Forelimb muscle (tissue), 1 donor: ENCODE data around the gene SAA4. TPM values are rescaled to one million over a fixed set of nuclear protein-coding genes. Genes with fewer than 3 reads are reported as not detected.
"Not testable (repeated sequence)": the region's sequence is repeated elsewhere in the genome, so short reads cannot be mapped to it uniquely, and the experiment has no call there.

Experiments
- DNase-seq: peaks from one replicate; pipeline ENCODE4 v3.0.0-alpha.2; 2013; ENCODE audit warnings: low read depth
- polyA plus RNA-seq: library from polyadenylated mRNA; unstranded; fragments of 120-200 nt; gene quantifications from one replicate; pipeline ENCODE4 v1.2.1, GENCODE V29; 2013; ENCODE audit not compliant: insufficient read length

The SAA4 gene, protein sequence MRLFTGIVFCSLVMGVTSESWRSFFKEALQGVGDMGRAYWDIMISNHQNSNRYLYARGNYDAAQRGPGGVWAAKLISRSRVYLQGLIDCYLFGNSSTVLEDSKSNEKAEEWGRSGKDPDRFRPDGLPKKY
- not detected for polyA plus RNA-seq

DNA sequence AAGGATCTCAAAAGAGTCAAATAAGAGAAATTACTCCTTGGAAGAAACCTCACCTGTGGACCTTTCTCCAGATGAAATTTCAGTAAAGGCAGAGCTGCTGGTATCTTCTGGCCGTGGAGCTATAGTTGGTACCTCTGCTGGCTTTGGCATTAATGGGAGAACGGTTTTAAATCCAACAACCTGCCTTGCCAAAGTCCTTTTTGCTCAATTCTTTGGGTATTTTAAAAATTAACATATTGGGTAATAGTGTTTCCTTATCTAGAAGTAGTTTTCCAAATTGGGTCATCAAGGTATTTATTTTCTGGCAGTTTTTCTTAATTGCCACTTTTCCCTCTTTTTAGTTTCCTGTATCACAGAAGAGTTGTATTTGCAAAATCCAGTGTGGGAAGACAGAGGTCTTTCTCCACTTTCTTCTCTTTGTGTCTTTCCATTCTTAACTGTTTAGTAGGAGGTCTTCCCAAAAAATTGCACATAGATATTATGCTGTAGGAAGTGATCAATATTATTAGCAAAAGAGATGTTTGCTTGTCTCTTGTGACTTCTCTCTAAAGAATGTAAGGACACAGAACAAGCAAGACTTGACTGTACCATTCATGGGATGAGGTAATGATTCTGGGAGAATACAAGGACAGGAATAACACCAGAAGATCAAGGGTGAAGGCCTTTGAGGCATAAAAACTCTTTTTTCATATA, at the start of gene SAA4:
SAA4 (minus strand) TSS at position 139 of the 693 bp plus-strand sequence. CDS start 876 bp downstream, outside the sequence.
- no peak for DNase-seq

DNA sequence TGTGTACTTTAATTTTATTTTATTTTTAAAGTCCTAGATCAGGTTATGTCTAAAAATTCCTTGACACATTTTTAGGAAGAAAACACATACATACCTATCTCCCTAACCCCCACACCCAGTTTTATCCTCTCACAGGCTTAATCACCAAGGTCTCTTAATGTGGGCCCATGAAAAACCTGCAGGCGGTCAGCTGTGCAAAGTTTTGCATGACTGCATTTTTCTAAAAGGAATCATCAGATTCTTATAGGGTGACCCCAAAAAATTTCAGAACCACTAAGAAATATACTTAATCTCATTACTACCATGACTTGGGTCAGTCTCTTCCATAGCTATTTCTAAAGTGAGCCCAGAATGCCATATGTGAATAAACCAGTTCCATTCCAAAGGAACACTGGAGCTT, 49.2 kb upstream of the SAA4 start:
- DNase-seq, result no peak

DNA sequence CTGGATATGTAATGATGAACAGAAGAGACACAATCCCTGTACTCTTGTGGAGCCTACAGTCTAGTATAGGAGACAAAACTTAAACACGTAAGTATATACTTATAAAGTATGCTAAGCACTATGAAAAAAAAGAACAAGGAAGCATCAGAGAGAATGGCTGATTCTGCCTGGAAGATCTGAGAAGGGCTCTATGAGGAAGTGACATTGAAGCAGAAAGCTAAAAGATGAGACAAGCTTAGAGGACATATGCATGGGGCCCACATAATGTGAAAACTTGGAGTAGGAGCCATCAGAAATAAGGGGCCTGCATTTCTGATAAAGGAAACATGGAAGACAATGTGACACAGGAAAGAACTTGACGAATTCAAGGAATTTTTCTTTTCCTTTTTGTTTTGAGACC, 46.0 kb upstream of the SAA4 start:
- DNase-seq, result no peak

DNA sequence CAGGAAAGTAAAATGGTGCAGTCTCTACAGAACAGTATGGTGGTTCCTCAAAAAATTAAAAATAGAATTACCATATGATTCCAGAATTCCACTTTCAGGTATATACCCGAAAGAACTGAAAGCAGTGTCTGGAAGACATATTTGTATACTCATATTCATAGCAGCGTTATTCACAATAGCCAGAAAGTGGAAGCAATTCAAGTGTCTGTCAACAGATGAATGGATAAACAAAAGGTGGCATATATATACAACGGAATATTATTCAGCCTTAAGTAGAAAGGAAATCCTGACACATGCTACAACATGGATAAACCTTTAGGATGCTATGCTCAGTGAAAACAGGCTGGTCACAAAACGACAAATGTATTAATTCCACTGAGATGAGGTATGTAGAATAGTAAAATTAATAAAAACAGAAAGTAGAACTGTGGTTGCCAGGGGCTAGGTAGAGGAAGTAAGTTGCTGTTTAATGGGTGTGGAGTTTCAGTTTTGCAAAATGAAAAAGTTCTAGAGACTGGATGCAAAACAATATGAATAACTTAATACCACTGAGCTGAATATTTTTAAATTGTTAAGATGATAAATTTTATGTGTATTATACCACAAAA, 43.9 kb upstream of the SAA4 start:
- DNase-seq, result no peak

DNA sequence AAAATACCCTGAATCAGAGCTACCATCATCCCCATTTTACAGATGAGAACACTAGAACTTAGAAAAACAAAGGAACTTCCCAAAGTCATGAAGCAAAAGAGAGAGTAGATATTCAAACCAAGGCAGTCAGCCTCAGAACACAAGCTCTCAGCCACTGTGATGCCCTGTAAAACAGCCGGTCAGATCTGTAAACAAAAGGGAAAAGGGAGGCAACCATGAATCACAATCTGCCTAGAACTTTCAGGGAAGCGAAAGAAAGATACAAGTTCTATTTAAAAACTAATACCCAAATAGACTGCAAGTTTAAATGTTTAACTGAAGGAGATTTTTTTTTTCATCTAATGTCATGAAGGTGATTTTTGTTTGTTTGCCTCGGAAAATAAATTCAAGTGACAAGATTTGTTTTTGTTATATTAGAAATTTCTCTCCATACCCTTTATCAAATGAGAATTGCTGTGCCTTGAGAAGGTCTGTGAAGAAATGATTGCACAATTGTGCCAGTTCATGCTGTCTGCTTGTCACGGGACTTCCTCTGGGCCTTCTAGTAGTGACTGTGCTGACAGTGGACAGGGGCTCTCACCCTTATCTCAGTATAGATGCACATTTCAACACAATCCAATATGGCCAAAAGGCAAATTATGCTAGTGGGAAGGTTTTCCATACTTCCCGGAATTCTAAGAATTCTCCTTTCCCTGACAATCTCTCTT, 41.1 kb upstream of the SAA4 start:
- DNase-seq, result no peak

DNA sequence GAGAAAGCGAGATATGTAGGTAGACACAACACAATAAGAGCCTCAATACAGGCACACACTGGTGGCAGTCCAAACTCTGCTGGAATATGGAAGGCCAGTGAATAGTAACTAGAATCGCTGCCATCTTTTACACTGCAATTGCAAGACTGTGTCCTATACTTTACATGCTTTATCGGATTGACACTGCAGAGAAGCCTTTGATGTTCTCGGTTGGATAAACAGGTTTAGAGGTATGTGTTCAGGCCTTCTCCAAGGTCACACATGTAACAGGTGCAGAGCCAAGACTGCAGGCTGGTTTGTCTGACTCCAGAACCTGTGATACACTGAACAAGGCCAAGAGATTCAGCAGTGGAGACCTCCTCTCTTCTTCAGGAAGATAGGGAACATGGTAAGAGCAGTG, 34.6 kb upstream of the SAA4 start:
- DNase-seq, result no peak

DNA sequence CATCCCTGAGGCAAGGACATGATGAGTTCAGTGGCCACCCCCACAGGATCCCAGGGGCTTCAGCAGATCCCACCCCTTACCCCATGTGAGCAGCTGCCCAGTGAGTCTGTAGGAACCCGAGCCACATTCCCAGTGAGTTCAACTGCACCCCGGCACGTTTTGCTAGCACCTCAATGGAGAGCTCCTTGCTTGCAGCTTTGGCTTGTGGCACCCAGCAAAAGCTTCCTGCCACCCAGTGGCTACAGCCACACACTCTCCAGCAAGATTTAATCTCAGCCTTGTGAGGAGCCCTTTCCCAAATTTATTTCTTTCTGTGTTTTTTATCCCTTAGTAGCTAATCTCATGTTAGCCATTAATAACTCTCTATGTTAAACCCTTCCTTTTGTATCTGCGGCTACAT, 33.5 kb upstream of the SAA4 start:
- DNase-seq, result no peak

DNA sequence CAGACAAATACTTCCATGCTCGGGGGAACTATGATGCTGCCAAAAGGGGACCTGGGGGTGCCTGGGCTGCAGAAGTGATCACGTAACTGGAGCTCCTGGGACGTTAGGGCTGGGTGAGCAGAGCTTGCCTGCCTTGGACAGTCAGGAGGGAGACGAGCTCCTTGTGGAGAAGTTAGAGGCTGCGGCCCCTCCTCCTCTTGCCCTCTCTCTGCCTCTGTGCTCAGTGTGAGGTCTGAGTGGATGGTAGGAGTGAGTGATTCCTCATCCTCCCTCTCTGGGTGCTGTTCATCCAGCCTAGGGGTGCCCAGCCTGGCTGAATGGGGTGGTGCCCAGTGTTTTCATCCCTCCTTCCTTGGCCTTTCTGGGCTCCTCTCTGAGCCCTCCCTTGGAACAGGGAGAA, 32.6 kb upstream of the SAA4 start:
- DNase-seq, result not testable (repeated sequence)

DNA sequence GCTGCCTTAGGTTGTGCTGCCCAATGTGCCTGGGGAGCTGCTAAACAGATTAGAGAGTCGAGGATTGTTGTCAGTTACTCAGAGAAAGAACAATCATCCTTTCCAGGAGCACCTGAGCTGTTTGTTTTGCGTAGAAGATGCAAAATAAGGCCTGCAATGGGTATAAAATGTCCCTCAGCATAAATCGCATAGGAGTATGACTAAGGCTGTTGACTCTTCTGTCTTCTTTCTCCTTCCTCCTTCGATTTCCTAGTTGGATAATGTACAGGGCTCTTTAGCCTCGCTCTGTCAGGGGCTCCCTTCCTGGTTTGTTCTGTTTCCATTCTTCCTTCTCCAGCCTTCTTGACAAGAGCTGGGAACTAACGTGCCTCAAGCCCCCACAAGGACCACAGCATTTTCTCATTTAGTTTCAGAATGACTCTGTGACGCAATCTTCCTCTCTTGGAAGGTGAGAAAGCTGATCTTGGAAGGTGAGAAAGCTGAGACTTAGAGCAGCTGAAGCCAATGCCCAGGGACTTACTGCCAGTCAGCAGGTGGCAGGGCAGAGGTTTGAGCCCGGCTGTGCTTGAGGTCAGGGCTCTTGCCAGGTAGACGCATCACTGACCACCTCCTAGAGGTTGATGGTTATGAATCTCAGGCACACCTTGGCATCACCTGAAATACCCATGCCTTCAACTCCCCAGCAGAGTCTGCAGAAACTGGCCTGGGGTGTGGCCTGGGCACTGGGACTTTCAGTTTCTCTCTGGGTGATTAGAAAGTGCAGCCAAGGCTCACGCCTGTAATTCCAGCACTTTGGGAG, 30.9 kb upstream of the SAA4 start:
- DNase-seq, result not testable (repeated sequence)

DNA sequence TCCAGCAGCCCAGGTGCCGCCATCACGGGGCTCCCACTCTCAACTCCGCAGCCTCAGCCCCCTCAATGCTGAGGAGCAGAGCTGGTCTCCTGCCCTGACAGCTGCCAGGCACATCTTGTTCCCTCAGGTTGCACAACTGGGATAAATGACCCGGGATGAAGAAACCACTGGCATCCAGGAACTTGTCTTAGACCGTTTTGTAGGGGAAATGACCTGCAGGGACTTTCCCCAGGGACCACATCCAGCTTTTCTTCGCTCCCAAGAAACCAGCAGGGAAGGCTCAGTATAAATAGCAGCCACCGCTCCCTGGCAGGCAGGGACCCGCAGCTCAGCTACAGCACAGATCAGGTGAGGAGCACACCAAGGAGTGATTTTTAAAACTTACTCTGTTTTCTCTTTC, 29.3 kb upstream of the SAA4 start, which contains the start of gene SAA1:
SAA1 (plus strand) TSS at position 316 of the 400 bp plus-strand sequence. CDS start 624 bp downstream, outside the sequence.
- no peak for DNase-seq

DNA sequence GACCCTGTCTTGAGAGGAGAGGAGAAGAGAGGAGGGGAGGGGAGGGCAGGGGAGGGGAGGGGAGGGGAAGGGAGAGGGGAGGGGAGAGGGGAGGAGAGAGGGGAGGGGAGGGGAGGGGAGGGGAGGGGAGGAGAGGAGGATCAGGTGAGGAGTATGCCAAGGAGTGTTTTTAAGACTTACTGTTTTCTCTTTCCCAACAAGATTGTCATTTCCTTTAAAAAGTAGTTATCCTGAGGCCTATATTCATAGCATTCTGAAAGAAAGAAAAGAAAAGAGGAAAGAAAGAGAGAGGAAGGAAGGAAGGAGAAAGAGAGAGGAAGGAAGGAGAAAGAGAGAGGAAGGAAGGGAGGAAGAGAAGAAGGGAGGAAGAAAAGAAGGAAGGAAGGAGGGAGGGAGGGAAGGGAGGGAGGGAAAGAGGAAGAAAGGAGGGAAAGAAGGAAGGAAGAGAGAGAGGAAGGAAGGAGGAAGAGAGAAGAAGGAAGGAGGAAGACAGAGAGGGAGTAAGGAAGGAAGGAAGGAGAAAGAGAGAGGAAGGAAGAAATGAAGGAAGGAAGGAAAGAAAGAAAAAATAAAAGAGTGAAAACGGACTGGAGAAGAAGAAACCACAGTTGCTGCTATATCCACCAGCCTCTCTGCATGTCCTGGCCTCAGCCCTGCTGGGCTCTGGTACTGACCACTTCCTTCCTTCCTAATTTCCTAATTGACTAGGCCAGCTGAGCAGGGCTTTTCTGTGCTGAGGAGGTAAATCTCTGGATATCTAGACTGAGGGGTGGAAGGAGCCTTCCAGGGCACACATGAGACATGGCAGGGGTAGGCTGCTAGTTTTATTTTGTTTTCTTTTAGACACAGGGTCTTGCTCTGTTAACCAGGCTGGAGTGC, 28.3 kb upstream of the SAA4 start:
- DNase-seq, result no peak

DNA sequence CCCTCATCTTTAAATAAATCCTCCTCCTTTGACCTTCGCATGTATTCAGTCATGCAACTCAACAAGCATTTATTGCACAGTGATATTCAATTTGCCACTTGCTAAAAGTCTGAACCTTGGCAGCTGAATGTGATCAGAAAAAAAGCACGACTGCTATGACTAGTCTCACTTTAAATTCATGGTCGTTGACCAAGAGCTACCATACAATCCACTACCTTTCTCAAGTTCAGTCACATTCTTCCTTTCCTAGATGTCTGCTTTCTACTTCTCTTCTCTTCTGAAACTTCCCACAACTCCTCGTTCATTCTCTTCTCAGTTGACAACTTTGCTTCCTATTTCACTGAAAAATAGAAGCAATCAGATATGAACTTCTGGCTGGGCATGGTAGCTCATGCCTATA, 27.4 kb upstream of the SAA4 start:
- no peak for DNase-seq

DNA sequence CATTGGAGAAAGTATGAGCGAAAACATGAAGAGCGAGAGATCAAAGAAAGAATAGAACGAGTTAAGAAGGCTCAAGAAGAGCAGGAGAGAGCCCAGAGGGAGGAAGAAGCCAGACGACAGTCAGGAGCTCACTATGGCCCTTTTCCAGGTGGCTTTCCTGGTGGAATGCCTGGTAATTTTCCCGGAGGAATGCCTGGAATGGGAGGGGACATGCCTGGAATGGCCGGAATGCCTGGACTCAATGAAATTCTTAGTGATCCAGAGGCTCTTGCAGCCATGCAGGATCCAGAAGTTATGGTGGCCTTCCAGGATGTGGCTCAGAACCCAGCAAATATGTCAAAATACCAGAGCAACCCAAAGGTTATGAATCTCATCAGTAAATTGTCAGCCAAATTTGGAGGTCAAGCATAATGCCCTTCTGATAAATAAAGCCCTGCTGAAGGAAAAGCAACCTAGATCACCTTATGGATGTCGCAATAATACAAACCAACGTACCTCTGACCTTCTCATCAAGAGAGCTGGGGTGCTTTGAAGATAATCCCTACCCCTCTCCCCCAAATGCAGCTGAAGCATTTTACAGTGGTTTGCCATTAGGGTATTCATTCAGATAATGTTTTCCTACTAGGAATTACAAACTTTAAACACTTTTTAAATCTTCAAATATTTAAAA, 26.2 kb upstream of the SAA4 start:
- DNase-seq, result not testable (repeated sequence)

DNA sequence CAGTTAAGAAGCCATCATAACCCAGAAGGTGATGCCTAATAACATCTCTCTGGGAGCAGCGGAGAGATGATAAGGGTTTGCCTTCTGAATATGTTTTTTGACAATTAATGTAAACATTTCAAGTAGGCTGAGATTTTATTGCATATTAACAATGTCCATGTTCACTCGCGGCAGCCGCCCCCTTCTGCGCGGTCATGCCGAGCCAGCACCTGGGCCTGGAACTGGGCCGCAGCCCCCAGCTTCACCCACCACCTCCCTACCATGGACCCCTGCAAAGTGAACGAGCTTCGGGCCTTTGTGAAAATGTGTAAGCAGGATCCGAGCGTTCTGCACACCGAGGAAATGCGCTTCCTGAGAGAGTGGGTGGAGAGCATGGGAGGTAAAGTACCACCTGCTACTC, 25.1 kb upstream of the SAA4 start:
- no peak for DNase-seq

DNA sequence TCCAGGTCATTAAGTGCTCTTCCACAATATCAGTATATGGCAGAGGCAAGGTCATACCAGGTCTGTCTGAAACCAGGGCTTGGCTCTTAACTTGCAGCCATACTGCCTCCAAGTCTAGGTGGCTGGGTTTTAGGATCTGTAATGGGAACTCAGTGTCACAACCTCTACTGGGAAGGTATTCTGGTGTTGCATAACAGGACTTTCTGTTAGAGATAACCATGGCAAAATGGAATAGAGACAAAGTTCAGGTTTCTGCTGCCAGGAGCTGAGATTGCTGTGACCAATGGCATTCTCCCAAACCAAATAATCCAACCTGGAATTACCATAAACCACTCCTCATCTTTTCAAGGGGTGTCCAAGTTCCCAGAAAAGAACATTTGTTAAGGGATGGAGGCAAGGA, 22.7 kb upstream of the SAA4 start:
- DNase-seq, result no peak

DNA sequence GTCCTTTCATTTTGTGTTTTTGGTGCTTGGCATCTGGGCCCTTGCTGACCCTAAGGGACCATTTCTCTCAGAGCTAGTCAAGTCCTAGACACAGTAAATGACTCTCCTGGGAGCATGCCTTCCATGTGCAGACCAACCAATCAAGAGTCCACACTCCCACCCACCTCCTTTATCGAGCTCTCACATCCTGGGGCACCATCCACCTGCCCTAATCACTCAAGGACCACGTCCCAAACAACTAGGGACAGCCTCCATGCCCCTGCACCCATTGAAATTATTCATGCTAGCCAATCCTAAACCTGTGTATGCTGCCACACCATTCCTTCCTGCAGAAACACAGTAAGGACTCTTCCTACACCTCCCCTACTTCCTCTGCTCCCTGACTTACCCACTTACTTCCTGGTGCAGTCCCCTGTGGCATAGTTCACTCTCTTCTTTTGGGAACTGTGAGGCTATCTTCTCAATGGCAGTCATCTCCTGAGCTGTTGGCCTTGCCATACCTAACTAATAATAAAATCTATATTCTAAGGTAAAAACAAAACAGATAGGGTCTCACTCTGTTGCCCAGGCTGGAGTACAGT, 18.3 kb upstream of the SAA4 start:
- DNase-seq, result no peak

DNA sequence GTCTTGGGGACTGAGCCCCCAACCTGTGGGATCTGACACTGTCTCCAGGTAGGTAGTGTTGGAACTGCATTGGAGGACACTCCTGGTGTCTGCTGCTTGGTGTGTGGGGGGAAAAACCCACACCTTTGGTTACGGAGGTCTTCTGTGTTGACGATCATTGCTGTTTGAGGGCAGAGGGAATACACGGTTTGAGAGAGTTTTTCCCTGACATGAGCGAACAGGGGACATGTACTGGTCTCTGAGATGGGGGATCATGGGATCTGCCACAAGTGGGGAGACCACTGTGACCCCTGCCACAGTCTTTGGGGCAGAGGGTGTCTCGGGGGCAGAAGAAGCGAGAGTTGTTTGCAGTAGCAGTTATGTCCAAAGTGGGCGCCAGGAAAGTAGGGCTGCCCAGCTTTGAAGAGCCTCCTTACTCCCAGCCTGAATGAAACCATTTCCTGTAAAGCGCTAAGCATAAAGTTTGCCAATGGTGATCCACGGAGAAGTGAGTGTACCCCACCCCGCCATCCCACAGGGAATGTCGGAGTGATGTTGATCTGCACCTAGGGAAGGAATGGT, 17.3 kb upstream of the SAA4 start:
- DNase-seq, result no peak

DNA sequence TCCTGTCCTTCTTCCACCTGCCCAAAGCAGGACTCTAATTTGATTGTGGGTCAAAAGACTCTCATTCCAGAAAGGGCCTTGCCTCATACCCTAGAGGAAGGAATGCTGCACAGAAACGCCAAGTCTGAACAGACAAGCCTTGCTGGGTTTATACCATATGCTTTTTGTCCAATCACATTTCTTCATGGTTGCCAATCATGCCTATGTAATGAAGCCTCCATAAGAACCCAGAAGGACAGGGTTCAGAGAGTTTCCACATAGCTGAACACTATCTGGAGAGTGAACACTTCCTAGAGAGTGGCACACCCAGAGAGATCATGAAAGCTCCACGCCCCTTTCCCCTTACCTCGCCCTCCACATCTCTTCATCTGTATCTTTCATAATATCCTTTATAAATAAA, 16.6 kb upstream of the SAA4 start:
- no peak for DNase-seq

DNA sequence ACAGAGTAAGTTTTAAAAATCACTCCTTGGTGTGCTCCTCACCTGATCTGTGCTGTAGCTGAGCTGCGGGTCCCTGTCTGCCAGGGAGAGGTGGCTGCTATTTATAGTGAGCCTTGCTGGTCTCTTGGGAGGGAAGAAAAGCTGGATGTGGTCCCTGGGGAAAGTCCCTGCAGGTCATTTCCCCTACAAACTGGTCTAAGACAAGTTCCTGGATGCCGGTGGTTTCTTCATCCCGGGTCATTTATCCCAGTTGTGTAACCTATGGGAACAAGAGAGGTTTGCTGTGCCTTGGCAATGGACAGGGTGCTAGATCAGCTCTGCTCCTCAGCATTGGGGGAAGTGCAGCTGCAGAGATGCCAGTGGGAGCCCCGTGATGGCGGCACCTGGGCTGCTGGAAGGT, 12.0 kb upstream of the SAA4 start, which contains the start of gene SAA2:
SAA2 (minus strand) TSS at position 108 of the 400 bp plus-strand sequence. CDS start 657 bp downstream, outside the sequence.
- no peak for DNase-seq
